ENCODE measurements around the gene OSGIN1.

DNA sequence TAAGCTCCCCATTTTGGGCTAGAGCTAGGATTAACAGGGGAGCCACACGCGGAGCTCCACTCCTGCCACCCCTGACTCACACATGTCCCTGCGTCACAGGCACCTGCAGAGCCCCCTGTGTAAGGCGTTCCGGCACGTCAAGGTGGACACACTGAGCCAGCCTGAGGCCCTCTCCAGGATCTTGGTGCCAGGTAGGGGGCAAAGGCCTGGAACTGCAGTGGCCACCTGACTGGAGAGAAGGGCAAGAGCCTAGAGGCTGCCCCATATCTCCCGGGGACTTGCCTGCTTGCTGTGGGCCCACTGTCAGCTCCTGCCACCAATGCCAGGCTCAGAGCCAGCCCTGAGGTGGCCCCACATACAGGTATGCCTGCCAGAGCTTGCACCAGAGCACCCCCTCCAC lies 48.7 kb downstream of the OSGIN1 start:
- TF ChIP-seq, protein P1, sequence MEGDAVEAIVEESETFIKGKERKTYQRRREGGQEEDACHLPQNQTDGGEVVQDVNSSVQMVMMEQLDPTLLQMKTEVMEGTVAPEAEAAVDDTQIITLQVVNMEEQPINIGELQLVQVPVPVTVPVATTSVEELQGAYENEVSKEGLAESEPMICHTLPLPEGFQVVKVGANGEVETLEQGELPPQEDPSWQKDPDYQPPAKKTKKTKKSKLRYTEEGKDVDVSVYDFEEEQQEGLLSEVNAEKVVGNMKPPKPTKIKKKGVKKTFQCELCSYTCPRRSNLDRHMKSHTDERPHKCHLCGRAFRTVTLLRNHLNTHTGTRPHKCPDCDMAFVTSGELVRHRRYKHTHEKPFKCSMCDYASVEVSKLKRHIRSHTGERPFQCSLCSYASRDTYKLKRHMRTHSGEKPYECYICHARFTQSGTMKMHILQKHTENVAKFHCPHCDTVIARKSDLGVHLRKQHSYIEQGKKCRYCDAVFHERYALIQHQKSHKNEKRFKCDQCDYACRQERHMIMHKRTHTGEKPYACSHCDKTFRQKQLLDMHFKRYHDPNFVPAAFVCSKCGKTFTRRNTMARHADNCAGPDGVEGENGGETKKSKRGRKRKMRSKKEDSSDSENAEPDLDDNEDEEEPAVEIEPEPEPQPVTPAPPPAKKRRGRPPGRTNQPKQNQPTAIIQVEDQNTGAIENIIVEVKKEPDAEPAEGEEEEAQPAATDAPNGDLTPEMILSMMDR (IDR thresholded peaks at IDR 0.05), result no peak
- no peak for TF ChIP-seq POLR2A (IDR thresholded peaks at IDR 0.05)
